ENCODE data around the gene BCL11B.

DNA sequence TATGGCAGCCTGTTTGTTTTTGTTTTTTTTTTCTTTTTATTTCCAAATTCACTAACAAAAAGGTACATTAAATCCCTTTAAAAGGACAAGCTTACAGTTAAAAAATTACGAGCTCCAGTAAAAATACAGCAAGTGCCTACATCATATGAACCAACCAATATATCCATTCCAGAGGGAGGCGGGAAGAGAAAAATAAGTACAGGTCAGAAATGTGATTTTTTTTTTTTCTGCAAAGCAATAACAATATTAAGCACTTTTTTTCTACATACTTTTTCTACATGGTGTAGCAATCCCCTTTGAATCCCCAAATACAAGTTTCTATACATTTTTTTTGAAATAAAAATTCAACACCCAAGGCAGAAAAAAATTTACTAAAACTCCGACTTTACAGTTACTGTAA, 100.6 kb downstream of the BCL11B start:
- TF ChIP-seq GATA1 (IDR thresholded peaks at IDR 0.05; ENCODE audit: low read depth, low read length) (no peak), POLR2A (IDR thresholded peaks at IDR 0.05; ENCODE audit: low read length) (no peak)

Data from erythroblast (primary cell).